GM23338 (cell line): ENCODE measurements around the gene PTGFR. TPM values are rescaled to one million over a fixed set of nuclear protein-coding genes. Genes with fewer than 3 reads are reported as not detected.

Experiments used
- ATAC-seq: fragments of 200-7000 bp; cut with Tn5 transposase; 3 replicates; pipeline ENCODE4 v1.9.1; 2020
- DNase-seq: peaks from one replicate; pipeline ENCODE4 v3.0.0-alpha.2; 2015; ENCODE audit warnings: low spot score
- H2AFZ ChIP-seq: fragments of 200-600 bp; sonication (generic); 2 replicates; pipeline ENCODE4 v1.8.0; 2016; ENCODE audit warnings: antibody characterized with exemption, mild to moderate bottlenecking, moderate library complexity
- H3F3A ChIP-seq: fragments of 200-600 bp; sonication (generic); replicated peaks from 2 replicates; pipeline ENCODE4 v1.8.0; 2017; ENCODE audit warnings: antibody characterized with exemption, mixed run types, low read depth
- H3K27ac ChIP-seq: fragments of 200-600 bp; sonication (generic); 2 replicates; pipeline ENCODE4 v1.6.1; 2016; ENCODE audit warnings: low read depth
- H3K27me3 ChIP-seq: fragments of 200-600 bp; sonication (generic); 2 replicates; pipeline ENCODE4 v1.8.0; 2016; ENCODE audit warnings: mild to moderate bottlenecking, mixed run types, moderate library complexity; ENCODE audit not compliant: insufficient read depth
- H3K36me3 ChIP-seq: fragments of 200-600 bp; sonication (generic); 2 replicates; pipeline ENCODE4 v1.8.0; 2016; ENCODE audit warnings: mild to moderate bottlenecking; ENCODE audit not compliant: insufficient read depth
- H3K4me1 ChIP-seq: fragments of 200-600 bp; sonication (generic); 2 replicates; pipeline ENCODE4 v1.8.0; 2016; ENCODE audit warnings: mild to moderate bottlenecking, moderate library complexity; ENCODE audit not compliant: insufficient read depth
- H3K4me2 ChIP-seq: fragments of 200-600 bp; sonication (generic); 2 replicates; pipeline ENCODE4 v1.7.1; 2017; ENCODE audit warnings: mixed run types
- H3K4me3 ChIP-seq: fragments of 200-600 bp; sonication (generic); 2 replicates; pipeline ENCODE4 v1.6.1; 2016; ENCODE audit warnings: mixed run types
- H3K79me2 ChIP-seq: fragments of 200-600 bp; sonication (generic); replicated peaks from 2 replicates; pipeline ENCODE4 v1.8.0; 2017; ENCODE audit warnings: mild to moderate bottlenecking; ENCODE audit not compliant: insufficient read depth
- H3K9me2 ChIP-seq: fragments of 200-600 bp; sonication (generic); 2 replicates; pipeline ENCODE4 v1.8.0; 2017; ENCODE audit not compliant: insufficient read depth
- H4K20me1 ChIP-seq: fragments of 200-600 bp; sonication (generic); replicated peaks from 2 replicates; pipeline ENCODE4 v1.8.0; 2017; ENCODE audit warnings: mild to moderate bottlenecking; ENCODE audit not compliant: insufficient read depth
- H3K27ac Mint-ChIP-seq: 2 replicates; pipeline ENCODE4 v1.8.0; 2020; ENCODE audit warnings: inconsistent platforms, mild to moderate bottlenecking, moderate library complexity, mixed read lengths
- H3K27me3 Mint-ChIP-seq: 3 replicates; pipeline ENCODE4 v1.8.0; 2022; ENCODE audit warnings: low read depth, mild to moderate bottlenecking, moderate library complexity, mixed read lengths, inconsistent platforms; ENCODE audit not compliant: insufficient read depth, poor library complexity
- H3K36me3 Mint-ChIP-seq: 3 replicates; pipeline ENCODE4 v1.8.0; 2021; ENCODE audit warnings: low read depth, mild to moderate bottlenecking, inconsistent platforms, moderate library complexity, mixed read lengths
- H3K4me1 Mint-ChIP-seq: 3 replicates; pipeline ENCODE4 v1.8.0; 2020; ENCODE audit warnings: mild to moderate bottlenecking, inconsistent platforms, mixed read lengths
- H3K4me3 Mint-ChIP-seq: 3 replicates; pipeline ENCODE4 v1.8.0; 2021; ENCODE audit warnings: moderate library complexity, mild to moderate bottlenecking, inconsistent platforms, mixed read lengths
- H3K9me3 Mint-ChIP-seq: 3 replicates; pipeline ENCODE4 v1.8.0; 2020; ENCODE audit warnings: moderate library complexity, mild to moderate bottlenecking, inconsistent platforms, mixed read lengths
- CREB1 ChIP-seq: fragments of 250-450 bp; sonication (Bioruptor Pico); IDR thresholded peaks from 2 replicates; pipeline ENCODE4 v1.5.0; 2020; ENCODE audit warnings: low read depth, mild to moderate bottlenecking, moderate library complexity
- EZH2 ChIP-seq: fragments of 200-600 bp; sonication (generic); IDR thresholded peaks from one replicate; pipeline ENCODE4 v1.8.0; 2017; ENCODE audit warnings: antibody characterized with exemption, mild to moderate bottlenecking, low read depth; ENCODE audit not compliant: unreplicated experiment
- POLR2AphosphoS5 ChIP-seq: IDR thresholded peaks from 2 replicates; pipeline ENCODE4 v1.6.1; 2016; ENCODE audit warnings: antibody characterized with exemption, low read depth
- STAT1 ChIP-seq: IDR thresholded peaks from one replicate; pipeline ENCODE4 v1.6.1; 2016; ENCODE audit warnings: antibody characterized with exemption; ENCODE audit not compliant: unreplicated experiment
- ZNF114 ChIP-seq: fragments of 250-450 bp; sonication (Bioruptor Pico); IDR thresholded peaks from 2 replicates; pipeline ENCODE4 v1.5.0; 2020; ENCODE audit warnings: mild to moderate bottlenecking, moderate library complexity
- ZNF331 ChIP-seq: fragments of 250-450 bp; sonication (Bioruptor Pico); IDR thresholded peaks from 2 replicates; pipeline ENCODE4 v1.5.0; 2020; ENCODE audit warnings: low read depth, mild to moderate bottlenecking, moderate library complexity
- polyA plus RNA-seq: library from polyadenylated mRNA; unstranded; fragments of >200 nt; fragmentation: Nextera tagmentation; extraction: Ambion mirVana; gene quantifications from 2 replicates; pipeline ENCODE4 v1.2.1, GENCODE V29; 2016
- total RNA-seq: library from RNA; depleted of rRNA; stranded (reverse); fragments of >200 nt; shearing (Covaris generic); gene quantifications from 2 replicates; pipeline ENCODE4 v1.2.3, GENCODE V29; 2014
- TF ChIP-seq, protein P1 (sequence below): IDR thresholded peaks from one replicate; pipeline ENCODE4 v1.6.1; 2018; ENCODE audit warnings: antibody characterized with exemption; ENCODE audit not compliant: unreplicated experiment
- TF ChIP-seq, protein P2 (sequence below): fragments of 250-450 bp; sonication (Bioruptor Pico); IDR thresholded peaks from 2 replicates; pipeline ENCODE4 v1.5.0; 2020; ENCODE audit warnings: mild to moderate bottlenecking, moderate library complexity
- TF ChIP-seq, protein P3 (sequence below), 2 experiments: fragments of 200-600 bp in 1 of 2; sonication (generic) in 1 of 2; conservative IDR thresholded peaks; 2 replicates each; pipeline versions ENCODE4 v1.5.1 to v1.6.1; 2016 to 2017; ENCODE audit warnings: antibody characterized with exemption in 2 of 2, low read depth in 2 of 2, mild to moderate bottlenecking in 2 of 2, moderate library complexity in 1 of 2

The PTGFR gene
- total and polyA plus RNA-seq, 2 experiments from 2014 or later: 0.24 TPM; not detected in 1

DNA sequence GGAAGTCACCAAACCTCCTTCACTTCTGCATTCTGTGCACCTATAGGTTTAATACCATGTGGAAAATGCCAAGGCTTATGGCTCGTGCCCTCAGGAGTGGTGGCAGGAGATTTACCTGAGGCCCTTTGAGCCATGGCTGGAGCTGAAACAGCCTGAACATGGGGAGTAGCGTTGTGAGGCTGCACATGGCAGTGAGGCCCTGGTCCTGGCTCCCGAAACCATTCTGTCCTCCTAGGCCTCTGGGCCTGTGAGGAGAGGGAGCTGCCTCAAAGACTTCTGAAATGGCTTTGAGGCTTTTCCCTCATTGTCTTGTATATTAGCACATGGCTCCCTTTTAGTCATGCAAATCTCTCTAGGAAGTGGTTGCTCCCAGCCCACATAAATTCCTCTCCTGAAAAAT is 20.6 kb downstream of the PTGFR start (continued):
- TF ChIP-seq CREB1 (CRISPR knock-in tag): no peak
- TF ChIP-seq STAT1: no peak
- TF ChIP-seq, protein P1, sequence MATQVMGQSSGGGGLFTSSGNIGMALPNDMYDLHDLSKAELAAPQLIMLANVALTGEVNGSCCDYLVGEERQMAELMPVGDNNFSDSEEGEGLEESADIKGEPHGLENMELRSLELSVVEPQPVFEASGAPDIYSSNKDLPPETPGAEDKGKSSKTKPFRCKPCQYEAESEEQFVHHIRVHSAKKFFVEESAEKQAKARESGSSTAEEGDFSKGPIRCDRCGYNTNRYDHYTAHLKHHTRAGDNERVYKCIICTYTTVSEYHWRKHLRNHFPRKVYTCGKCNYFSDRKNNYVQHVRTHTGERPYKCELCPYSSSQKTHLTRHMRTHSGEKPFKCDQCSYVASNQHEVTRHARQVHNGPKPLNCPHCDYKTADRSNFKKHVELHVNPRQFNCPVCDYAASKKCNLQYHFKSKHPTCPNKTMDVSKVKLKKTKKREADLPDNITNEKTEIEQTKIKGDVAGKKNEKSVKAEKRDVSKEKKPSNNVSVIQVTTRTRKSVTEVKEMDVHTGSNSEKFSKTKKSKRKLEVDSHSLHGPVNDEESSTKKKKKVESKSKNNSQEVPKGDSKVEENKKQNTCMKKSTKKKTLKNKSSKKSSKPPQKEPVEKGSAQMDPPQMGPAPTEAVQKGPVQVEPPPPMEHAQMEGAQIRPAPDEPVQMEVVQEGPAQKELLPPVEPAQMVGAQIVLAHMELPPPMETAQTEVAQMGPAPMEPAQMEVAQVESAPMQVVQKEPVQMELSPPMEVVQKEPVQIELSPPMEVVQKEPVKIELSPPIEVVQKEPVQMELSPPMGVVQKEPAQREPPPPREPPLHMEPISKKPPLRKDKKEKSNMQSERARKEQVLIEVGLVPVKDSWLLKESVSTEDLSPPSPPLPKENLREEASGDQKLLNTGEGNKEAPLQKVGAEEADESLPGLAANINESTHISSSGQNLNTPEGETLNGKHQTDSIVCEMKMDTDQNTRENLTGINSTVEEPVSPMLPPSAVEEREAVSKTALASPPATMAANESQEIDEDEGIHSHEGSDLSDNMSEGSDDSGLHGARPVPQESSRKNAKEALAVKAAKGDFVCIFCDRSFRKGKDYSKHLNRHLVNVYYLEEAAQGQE: no peak

DNA sequence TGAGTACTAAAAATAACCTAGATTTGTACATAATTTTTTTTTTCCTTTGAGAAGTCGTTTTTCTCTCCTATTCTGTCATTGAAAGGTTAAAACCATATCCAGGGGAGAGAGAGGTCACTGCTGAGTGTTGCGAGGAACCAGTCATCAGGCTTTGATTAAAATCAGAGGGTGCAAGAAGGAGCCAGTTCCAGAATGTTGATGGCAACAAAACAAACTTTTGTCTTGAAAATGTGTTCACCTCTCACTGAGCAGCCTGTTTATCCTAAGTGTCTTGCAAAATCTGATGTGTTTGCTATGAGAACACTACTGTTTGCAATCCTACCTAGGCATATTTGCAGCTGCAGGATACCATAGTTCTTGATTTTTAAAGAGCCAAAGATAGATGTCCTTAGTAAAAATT is 25.9 kb downstream of the PTGFR start:
- ATAC-seq: no peak
- H2AFZ ChIP-seq: no peak overlapping the region
- TF ChIP-seq, protein P2, sequence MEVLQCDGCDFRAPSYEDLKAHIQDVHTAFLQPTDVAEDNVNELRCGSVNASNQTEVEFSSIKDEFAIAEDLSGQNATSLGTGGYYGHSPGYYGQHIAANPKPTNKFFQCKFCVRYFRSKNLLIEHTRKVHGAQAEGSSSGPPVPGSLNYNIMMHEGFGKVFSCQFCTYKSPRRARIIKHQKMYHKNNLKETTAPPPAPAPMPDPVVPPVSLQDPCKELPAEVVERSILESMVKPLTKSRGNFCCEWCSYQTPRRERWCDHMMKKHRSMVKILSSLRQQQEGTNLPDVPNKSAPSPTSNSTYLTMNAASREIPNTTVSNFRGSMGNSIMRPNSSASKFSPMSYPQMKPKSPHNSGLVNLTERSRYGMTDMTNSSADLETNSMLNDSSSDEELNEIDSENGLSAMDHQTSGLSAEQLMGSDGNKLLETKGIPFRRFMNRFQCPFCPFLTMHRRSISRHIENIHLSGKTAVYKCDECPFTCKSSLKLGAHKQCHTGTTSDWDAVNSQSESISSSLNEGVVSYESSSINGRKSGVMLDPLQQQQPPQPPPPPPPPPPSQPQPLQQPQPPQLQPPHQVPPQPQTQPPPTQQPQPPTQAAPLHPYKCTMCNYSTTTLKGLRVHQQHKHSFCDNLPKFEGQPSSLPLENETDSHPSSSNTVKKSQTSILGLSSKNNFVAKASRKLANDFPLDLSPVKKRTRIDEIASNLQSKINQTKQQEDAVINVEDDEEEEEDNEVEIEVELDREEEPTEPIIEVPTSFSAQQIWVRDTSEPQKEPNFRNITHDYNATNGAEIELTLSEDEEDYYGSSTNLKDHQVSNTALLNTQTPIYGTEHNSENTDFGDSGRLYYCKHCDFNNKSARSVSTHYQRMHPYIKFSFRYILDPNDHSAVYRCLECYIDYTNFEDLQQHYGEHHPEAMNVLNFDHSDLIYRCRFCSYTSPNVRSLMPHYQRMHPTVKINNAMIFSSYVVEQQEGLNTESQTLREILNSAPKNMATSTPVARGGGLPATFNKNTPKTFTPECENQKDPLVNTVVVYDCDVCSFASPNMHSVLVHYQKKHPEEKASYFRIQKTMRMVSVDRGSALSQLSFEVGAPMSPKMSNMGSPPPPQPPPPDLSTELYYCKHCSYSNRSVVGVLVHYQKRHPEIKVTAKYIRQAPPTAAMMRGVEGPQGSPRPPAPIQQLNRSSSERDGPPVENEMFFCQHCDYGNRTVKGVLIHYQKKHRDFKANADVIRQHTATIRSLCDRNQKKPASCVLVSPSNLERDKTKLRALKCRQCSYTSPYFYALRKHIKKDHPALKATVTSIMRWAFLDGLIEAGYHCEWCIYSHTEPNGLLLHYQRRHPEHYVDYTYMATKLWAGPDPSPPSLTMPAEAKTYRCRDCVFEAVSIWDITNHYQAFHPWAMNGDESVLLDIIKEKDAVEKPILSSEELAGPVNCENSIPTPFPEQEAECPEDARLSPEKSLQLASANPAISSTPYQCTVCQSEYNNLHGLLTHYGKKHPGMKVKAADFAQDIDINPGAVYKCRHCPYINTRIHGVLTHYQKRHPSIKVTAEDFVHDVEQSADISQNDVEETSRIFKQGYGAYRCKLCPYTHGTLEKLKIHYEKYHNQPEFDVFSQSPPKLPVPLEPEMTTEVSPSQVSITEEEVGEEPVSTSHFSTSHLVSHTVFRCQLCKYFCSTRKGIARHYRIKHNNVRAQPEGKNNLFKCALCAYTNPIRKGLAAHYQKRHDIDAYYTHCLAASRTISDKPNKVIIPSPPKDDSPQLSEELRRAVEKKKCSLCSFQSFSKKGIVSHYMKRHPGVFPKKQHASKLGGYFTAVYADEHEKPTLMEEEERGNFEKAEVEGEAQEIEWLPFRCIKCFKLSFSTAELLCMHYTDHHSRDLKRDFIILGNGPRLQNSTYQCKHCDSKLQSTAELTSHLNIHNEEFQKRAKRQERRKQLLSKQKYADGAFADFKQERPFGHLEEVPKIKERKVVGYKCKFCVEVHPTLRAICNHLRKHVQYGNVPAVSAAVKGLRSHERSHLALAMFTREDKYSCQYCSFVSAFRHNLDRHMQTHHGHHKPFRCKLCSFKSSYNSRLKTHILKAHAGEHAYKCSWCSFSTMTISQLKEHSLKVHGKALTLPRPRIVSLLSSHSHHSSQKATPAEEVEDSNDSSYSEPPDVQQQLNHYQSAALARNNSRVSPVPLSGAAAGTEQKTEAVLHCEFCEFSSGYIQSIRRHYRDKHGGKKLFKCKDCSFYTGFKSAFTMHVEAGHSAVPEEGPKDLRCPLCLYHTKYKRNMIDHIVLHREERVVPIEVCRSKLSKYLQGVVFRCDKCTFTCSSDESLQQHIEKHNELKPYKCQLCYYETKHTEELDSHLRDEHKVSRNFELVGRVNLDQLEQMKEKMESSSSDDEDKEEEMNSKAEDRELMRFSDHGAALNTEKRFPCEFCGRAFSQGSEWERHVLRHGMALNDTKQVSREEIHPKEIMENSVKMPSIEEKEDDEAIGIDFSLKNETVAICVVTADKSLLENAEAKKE (CRISPR knock-in tag): no peak
- TF ChIP-seq ZNF331 (CRISPR knock-in tag) (no peak), POLR2AphosphoS5 (no peak), EZH2 (no peak), ZNF114 (CRISPR knock-in tag) (no peak), STAT1 (no peak), CREB1 (CRISPR knock-in tag) (no peak)
- TF ChIP-seq, protein P3, sequence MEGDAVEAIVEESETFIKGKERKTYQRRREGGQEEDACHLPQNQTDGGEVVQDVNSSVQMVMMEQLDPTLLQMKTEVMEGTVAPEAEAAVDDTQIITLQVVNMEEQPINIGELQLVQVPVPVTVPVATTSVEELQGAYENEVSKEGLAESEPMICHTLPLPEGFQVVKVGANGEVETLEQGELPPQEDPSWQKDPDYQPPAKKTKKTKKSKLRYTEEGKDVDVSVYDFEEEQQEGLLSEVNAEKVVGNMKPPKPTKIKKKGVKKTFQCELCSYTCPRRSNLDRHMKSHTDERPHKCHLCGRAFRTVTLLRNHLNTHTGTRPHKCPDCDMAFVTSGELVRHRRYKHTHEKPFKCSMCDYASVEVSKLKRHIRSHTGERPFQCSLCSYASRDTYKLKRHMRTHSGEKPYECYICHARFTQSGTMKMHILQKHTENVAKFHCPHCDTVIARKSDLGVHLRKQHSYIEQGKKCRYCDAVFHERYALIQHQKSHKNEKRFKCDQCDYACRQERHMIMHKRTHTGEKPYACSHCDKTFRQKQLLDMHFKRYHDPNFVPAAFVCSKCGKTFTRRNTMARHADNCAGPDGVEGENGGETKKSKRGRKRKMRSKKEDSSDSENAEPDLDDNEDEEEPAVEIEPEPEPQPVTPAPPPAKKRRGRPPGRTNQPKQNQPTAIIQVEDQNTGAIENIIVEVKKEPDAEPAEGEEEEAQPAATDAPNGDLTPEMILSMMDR (conservative IDR thresholded peaks at IDR 0.05; ENCODE audit: low read depth in 2 of 2): no peak
- TF ChIP-seq, protein P1: no peak

More for the DNA sequence above, 25.9 kb downstream of the PTGFR start:
- H3K4me1 Mint-ChIP-seq: 0 out of 3 replicates have a peak, but pooled peaks cover 2% of the 10 kb centered on the region
- Histone ChIP-seq H3K4me2 (no peak overlapping the region), H3K9me2 (no peaks in the 10 kb centered on the region), H3K4me3 (no peak overlapping the region), H3F3A (no peaks in the 10 kb centered on the region), H3K4me1 (no peaks in the 10 kb centered on the region), H4K20me1 (no peaks in the 10 kb centered on the region), H3K27ac (no peak overlapping the region), H3K36me3 (no peaks in the 10 kb centered on the region), H3K27me3 (no peaks in the 10 kb centered on the region), H3K79me2 (no peaks in the 10 kb centered on the region)
- DNase-seq: no peak
- H3K27ac Mint-ChIP-seq: no peak overlapping the region
- H3K36me3 Mint-ChIP-seq: peaks cover 13% of the 10 kb centered on the region
- no peak overlapping the region for H3K4me3 Mint-ChIP-seq
- peaks cover 19% of the 10 kb centered on the region for H3K9me3 Mint-ChIP-seq
- H3K27me3 Mint-ChIP-seq: peaks cover under 1% of the 10 kb centered on the region
